GM18511 (cell line): Measurements from ENCODE around the gene KRT12.
"Not testable (repeated sequence)": the region's sequence is repeated elsewhere in the genome, so short reads cannot be mapped to it uniquely, and the experiment has no call there.

Experiments
- ATAC-seq: cut with Tn5 transposase; IDR thresholded peaks from one replicate; pipeline ENCODE4 v1.9.1; 2021; ENCODE audit warnings: mild to moderate bottlenecking, moderate library complexity; ENCODE audit not compliant: unreplicated experiment

KRT12 gene

DNA sequence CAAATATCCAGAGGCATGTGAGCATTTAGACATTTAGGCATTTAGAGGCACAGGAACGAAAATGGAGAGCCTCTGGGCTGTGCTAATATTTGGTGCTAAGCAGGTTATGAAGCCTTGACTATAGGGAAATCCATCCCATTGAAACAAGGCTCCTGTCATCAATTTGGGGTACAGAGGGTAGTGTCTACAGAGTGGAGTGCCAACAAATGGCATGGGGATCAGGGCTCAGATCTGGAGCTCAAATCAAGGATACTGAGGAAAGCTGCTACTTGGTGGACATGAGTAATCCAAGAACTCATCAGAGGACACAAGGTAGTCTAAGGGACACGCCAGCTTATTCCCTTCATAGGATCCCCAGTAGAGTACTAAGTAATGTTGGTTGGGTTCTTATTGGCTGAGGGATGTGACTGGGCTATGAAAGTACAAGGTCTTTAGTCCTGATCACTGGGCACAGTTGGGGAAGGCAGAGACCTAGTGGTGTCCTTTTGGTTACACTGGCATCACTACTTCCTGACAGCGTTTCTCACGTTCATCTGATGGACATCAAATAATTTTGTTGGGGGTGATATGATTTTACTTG lies 49.8 kb downstream of the KRT12 start:
- no peak for ATAC-seq

DNA sequence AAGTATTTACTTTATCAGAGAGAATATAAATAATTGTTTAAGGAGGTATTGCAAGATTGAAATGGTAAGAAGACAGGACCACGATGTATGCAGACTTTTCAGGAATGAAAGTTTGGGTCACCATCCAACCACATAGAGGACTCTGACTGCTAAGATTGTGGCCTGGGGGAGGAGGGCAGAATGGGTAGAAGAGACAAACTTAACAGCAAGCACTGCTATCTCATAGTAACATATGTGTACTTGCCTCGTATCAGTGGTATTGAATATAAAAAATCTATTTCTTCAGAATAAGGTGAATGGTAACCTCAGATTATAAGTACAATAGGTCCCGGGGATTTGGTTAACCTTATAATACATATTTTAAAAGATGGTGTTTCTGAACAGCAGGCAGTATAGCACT lies 50.5 kb downstream of the KRT12 start:
- ATAC-seq, result no peak

DNA sequence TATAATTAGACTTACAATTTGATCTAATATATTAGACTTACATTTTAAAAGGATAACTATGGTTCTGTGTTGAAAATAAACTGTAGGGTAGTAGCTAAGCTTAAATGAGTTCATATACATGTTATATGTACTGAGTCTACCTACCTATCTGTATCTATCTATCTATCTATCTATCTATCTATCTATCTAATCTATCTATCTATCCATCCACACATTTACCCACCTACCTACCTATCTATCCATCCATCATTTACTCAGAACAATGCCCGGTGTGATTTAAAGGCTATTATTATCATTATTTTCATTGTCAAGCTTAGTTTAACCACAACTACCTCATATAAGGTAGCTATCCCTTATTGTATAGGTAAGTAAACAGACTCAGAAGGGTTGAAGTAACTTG lies 51.6 kb downstream of the KRT12 start:
- no peak for ATAC-seq

DNA sequence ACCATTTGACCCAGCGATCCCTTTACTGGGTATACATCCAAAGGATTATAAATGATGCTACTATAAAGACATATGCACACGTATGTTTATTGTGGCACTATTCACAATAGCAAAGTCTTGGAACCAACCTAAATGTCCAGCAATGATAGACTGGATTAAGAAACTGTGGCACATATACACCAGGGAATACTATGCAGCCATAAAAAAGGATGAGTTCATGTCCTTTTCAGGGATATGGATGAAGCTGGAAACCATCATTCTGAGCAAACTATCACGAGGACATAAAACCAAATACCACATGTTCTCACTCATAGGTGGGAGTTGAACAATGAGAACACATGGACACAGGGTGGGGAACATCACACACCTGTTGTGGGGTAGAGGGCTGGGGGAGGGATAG lies 52.4 kb downstream of the KRT12 start:
- ATAC-seq, result not testable (repeated sequence)

DNA sequence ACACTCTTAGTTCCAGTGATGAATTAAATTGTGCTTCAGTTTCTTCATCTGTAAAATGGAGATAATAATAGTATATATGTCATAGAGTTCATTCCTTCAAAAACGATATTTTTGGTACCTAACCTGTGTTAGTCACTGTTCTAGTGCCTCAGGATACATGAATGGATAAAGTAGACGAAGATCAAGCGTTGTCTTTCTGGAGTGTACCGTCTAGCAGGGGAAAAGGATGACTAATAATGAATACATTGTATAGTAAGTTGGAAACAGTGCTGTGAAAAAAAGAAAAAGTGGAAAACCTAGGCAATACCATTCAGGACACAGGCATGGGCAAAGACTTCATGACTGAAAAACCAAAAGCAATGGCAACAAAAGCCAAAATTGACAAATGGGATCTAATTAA lies 53.2 kb downstream of the KRT12 start:
- no peak for ATAC-seq

DNA sequence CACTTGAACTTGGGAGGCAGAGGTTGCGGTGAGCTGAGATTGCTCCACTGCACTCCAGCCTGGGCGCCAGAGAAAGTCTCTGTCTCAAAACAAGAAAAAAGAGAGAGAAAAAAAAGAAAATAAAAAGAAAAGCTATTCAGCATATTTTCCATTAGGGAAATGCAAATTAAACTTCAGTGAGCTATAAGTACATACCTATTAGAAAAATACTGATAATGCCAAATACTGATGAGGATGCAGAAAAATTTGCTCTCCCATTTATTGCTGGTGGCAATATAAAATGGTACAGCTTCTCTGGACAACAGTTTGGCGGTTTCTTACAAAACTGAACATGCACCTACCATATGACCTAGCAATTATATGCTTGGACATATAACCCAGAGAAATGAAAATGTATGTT lies 54.4 kb downstream of the KRT12 start:
- ATAC-seq, result no peak
